Activated CD8-positive, alpha-beta T cell treated with anti-CD3 and anti-CD28 coated beads for 36 hours (primary cell): ENCODE data around the gene CNOT6L. TPM values are rescaled to one million over a fixed set of nuclear protein-coding genes. Genes with fewer than 3 reads are reported as not detected.

ENCODE experiments used
- ATAC-seq: fragments of 200-7000 bp; cut with Tn5 transposase; one replicate; pipeline ENCODE4 v1.10.0; 2021; ENCODE audit warnings: mild to moderate bottlenecking, moderate library complexity
- CTCF ChIA-PET: fragments of 350-600 bp; sonication (Branson Sonifier 250); formaldehyde crosslinking; loops from one replicate; lab custom pipeline; 2021; ENCODE audit warnings: antibody characterized with exemption; lab: Charles Lee
- POLR2A ChIA-PET: fragments of 350-600 bp; sonication (Branson Sonifier 250); formaldehyde crosslinking; loops from one replicate; lab custom pipeline; 2021; ENCODE audit warnings: antibody characterized with exemption; lab: Charles Lee
- DNase-seq: peaks from one replicate; pipeline ENCODE4 v3.0.0-alpha.2; 2020
- H3K27ac Mint-ChIP-seq: one replicate; pipeline ENCODE4 v1.8.0; 2021; ENCODE audit warnings: mild to moderate bottlenecking, mixed read lengths
- H3K27me3 Mint-ChIP-seq: one replicate; pipeline ENCODE4 v1.8.0; 2021; ENCODE audit warnings: mixed read lengths
- H3K36me3 Mint-ChIP-seq: one replicate; pipeline ENCODE4 v1.8.0; 2021; ENCODE audit warnings: low read depth, mixed read lengths
- H3K4me1 Mint-ChIP-seq: one replicate; pipeline ENCODE4 v1.8.0; 2021; ENCODE audit warnings: low read depth, mixed read lengths
- H3K4me3 Mint-ChIP-seq: one replicate; pipeline ENCODE4 v1.8.0; 2021; ENCODE audit warnings: mild to moderate bottlenecking, moderate library complexity, mixed read lengths
- H3K9me3 Mint-ChIP-seq: one replicate; pipeline ENCODE4 v1.8.0; 2021; ENCODE audit warnings: mixed read lengths
- intact Hi-C: fragments of 100-400 bp; cut with micrococcal nuclease; formaldehyde crosslinking; loops from one replicate; pipeline ENCODE4 v1.10.0; 2022
- total RNA-seq, 2 experiments: library from RNA; stranded (reverse); gene quantifications; one replicate each; pipeline ENCODE4 v1.2.3, GENCODE V29; 2021
- TF ChIP-seq, protein P1 (sequence below): fragments of 200-600 bp; IDR thresholded peaks from one replicate; pipeline ENCODE4 v1.8.0; 2022; ENCODE audit warnings: antibody characterized with exemption, mild to moderate bottlenecking

The CNOT6L gene
- total RNA-seq, 2 experiments from 2014 or later, result 109 to 118 TPM

DNA sequence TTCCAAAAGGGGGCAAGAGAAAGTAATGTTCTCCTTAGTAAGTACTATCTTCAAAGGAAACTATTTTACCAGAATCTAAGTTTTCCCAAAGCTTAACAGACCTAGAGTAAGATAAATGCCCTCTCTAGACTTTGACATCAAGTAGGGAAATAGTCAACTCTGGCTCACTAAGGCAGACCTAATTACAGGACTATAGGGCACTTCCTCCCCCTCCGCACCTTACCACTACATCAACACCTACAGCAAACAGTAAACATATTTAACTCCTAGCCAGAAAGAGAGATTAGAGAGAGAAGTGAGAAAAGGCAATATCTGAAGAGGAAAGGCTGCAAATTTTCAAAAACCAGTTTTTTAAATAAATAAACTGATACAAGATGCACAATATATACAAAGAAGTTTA is 60.4 kb downstream of the CNOT6L start:
- no peak for ATAC-seq
- Mint-ChIP-seq H3K4me3 (no peak overlapping the region), H3K9me3 (peaks cover 24% of the 10 kb centered on the region), H3K36me3 (peaks cover 78% of the 10 kb centered on the region), H3K4me1 (peaks cover 40% of the 10 kb centered on the region), H3K27ac (peak overlapping the region; percentile 69), H3K27me3 (no peaks in the 10 kb centered on the region)
- ChIA-PET CTCF (interaction anchor here (1.1 kb wide), 1 partner anchor 12 kb away, joined by 4 read pairs; no protein-coding TSS in a partner anchor), POLR2A (no interaction called here)
- DNase-seq, result no peak
- TF ChIP-seq, protein P1, sequence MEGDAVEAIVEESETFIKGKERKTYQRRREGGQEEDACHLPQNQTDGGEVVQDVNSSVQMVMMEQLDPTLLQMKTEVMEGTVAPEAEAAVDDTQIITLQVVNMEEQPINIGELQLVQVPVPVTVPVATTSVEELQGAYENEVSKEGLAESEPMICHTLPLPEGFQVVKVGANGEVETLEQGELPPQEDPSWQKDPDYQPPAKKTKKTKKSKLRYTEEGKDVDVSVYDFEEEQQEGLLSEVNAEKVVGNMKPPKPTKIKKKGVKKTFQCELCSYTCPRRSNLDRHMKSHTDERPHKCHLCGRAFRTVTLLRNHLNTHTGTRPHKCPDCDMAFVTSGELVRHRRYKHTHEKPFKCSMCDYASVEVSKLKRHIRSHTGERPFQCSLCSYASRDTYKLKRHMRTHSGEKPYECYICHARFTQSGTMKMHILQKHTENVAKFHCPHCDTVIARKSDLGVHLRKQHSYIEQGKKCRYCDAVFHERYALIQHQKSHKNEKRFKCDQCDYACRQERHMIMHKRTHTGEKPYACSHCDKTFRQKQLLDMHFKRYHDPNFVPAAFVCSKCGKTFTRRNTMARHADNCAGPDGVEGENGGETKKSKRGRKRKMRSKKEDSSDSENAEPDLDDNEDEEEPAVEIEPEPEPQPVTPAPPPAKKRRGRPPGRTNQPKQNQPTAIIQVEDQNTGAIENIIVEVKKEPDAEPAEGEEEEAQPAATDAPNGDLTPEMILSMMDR, result no peak
- intact Hi-C loops, result no loop called here

DNA sequence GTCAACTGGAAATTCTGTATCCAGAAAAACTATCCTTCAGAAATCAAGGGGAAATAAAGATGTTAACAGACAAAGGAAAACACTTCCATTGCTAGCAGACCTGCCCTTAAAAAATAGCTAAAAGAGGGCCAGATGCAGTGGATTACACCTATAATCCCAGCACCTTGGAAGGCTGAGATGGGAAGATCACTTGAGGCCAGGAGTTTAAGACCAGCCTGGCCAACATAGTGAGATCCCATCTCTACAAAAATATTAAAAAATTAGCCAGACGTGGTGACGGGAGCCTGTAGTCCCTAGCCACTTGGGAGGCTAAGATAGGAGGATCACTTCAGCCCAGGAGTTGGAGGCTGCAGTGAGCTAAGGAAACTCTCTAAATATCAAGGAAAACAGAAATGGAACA is 67.4 kb downstream of the CNOT6L start:
- no peak overlapping the region for H3K4me3 Mint-ChIP-seq
- peaks cover 58% of the 10 kb centered on the region for H3K36me3 Mint-ChIP-seq
- intact Hi-C loops, result no loop called here
- no peak for ATAC-seq
- peak overlapping the region; percentile 6 for H3K27ac Mint-ChIP-seq
- DNase-seq, result no peak
- no peaks in the 10 kb centered on the region for H3K27me3 Mint-ChIP-seq
- TF ChIP-seq, protein P1, result no peak
- ChIA-PET POLR2A (no interaction called here), CTCF (interaction anchor here (1.4 to 1.6 kb wide), 2 partner anchors 9 to 20 kb away, joined by 3 to 5 read pairs; no protein-coding TSS in a partner anchor)
- peaks cover 8% of the 10 kb centered on the region for H3K9me3 Mint-ChIP-seq
- peaks cover 33% of the 10 kb centered on the region for H3K4me1 Mint-ChIP-seq

DNA sequence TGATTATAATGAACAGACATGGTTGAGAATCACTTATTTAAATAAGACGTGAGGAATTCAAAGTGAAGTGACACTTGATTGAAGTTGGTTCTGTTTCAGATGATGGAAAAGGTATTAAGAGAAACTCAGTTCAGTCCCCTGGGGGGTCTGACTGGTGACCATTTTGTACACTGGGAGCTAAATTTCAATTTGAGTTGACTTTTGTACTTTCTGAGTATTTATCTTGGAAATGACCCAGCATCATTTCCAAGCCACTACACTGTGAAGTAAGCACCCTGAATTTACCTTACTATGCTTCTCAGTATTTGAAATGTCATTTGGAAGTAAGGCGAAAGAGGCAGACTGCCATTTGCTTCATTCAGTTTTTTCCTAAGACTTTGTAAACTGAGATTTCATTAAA is 73.4 kb downstream of the CNOT6L start:
- CTCF ChIA-PET, result interaction anchor here (1.1 to 1.2 kb wide), 3 partner anchors 13 to 34 kb away, joined by 3 read pairs; no protein-coding TSS in a partner anchor
- Mint-ChIP-seq H3K27me3 (no peaks in the 10 kb centered on the region), H3K4me3 (no peak overlapping the region), H3K9me3 (no peaks in the 10 kb centered on the region), H3K27ac (no peak overlapping the region), H3K4me1 (peaks cover 42% of the 10 kb centered on the region), H3K36me3 (peaks cover 42% of the 10 kb centered on the region)
- intact Hi-C loops, result no loop called here
- POLR2A ChIA-PET, result interaction anchor here (0.9 kb wide), 1 partner anchor 73 kb away, joined by 3 read pairs; the partner anchor contains the start of gene CNOT6L
- ATAC-seq, result no peak
- TF ChIP-seq, protein P1, result no peak
- DNase-seq, result no peak

DNA sequence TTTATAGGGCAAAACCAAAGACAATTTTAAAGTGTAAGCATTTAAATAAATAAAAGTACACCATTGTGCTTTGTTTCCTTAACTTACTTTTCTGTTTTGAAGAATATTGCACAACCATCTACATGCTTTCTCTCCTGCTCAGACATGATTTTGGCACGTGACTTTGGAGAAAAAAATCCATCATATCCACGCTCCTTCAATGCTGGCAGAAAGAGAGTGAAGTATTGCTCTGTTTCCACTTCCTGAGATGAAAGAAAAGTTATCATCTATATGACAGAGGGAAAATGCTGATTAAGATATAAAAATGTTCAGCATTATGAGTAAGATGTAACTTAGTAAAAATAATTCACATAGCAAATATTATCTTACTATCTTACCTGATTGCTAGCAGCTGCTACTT is 77.1 kb downstream of the CNOT6L start:
- no peaks in the 10 kb centered on the region for H3K9me3 Mint-ChIP-seq
- H3K36me3 Mint-ChIP-seq, result peaks cover 42% of the 10 kb centered on the region
- no peak overlapping the region for H3K4me3 Mint-ChIP-seq
- peaks cover 42% of the 10 kb centered on the region for H3K4me1 Mint-ChIP-seq
- no peaks in the 10 kb centered on the region for H3K27me3 Mint-ChIP-seq
- ATAC-seq, result no peak
- no peak for DNase-seq
- TF ChIP-seq, protein P1, result no peak
- CTCF ChIA-PET, result no interaction called here
- peak overlapping the region; percentile 46 for H3K27ac Mint-ChIP-seq
- POLR2A ChIA-PET, result no interaction called here
- intact Hi-C loops, result no loop called here

- no peak for ATAC-seq
- POLR2A ChIA-PET, result interaction anchor here (0.8 to 1.3 kb wide), 2 partner anchors 61 to 97 kb away, joined by 3 read pairs; no protein-coding TSS in a partner anchor
These were observed 78.7 kb downstream of the CNOT6L start for GRCh38 chr4:77740480-77740879.

More at GRCh38 chr4:77740480-77740879, 78.7 kb downstream of the CNOT6L start:
- no peaks in the 10 kb centered on the region for H3K27me3 Mint-ChIP-seq
- CTCF ChIA-PET, result interaction anchor here (2.1 kb wide), 1 partner anchor 12 kb away, joined by 6 read pairs; no protein-coding TSS in a partner anchor
- no peak for DNase-seq
- no peak overlapping the region for H3K4me3 Mint-ChIP-seq
- H3K36me3 Mint-ChIP-seq, result peaks cover 44% of the 10 kb centered on the region
- no peak overlapping the region for H3K27ac Mint-ChIP-seq
- TF ChIP-seq, protein P1, result no peak
- peaks cover 45% of the 10 kb centered on the region for H3K4me1 Mint-ChIP-seq
- intact Hi-C loops, result no loop called here
- H3K9me3 Mint-ChIP-seq, result no peaks in the 10 kb centered on the region
